ENCODE results near the gene NPPC.
"Not testable (repeated sequence)": the region's sequence is repeated elsewhere in the genome, so short reads cannot be mapped to it uniquely, and the experiment has no call there.

The NPPC gene

GRCh38 chr2:231926180-231926741 lies at the start of gene NPPC:
Gene NPPC (minus strand): TSS chr2:231926396. CDS start chr2:231926249, 147 bp downstream.
- peak; percentile 22 to 30 for DNase-seq (ENCODE audit: extremely low read depth in 1 of 2, low read depth in 1 of 2)

GRCh38 chr2:231975001-231975400 lies 48.8 kb upstream of the NPPC start:
- no peak for DNase-seq (ENCODE audit: extremely low read depth in 1 of 2, low read depth in 1 of 2)

DNA sequence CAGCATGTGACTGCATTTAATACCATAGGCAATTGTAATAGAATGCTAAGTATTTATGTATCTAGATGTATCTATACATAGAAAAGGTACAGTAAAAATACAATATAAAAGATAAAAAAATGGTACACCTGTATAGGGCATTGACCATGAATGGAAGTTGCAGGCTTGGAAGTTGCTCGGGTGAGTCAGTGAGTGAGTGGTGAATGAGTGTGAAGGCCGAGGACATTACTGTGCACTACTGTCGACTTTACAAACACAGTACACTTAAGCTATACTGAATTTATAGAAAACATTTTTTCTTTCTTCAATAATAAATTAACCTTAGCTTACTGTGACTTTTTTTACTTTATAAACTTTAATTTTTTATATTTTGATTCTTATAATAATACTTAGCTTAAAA lies 44.3 kb upstream of the NPPC start:
- no peak for DNase-seq (ENCODE audit: extremely low read depth in 1 of 2, low read depth in 1 of 2)

GRCh38 chr2:231968820-231969219 lies 42.6 kb upstream of the NPPC start:
- DNase-seq (ENCODE audit: extremely low read depth in 1 of 2, low read depth in 1 of 2) = no peak

DNA sequence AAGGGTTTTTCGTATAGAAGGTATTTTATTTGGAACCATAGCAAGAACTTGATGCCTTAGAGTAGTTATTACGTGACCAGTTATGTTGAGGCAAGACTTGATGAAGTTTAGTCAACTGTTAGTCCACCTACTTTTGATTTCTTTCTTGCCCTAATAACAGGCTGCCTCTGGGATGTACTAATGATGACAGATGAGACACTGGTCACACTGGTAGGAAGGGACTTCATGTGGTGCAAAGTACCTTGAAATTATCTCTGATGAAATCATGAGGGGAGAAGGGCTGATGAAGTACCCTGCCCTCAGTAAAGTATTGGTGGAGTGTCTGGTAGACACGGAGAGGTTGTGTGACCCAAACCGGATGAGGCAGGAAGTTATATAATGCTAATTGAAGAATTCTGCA lies 40.7 kb upstream of the NPPC start:
- no peak for DNase-seq (ENCODE audit: extremely low read depth in 1 of 2, low read depth in 1 of 2)

DNA sequence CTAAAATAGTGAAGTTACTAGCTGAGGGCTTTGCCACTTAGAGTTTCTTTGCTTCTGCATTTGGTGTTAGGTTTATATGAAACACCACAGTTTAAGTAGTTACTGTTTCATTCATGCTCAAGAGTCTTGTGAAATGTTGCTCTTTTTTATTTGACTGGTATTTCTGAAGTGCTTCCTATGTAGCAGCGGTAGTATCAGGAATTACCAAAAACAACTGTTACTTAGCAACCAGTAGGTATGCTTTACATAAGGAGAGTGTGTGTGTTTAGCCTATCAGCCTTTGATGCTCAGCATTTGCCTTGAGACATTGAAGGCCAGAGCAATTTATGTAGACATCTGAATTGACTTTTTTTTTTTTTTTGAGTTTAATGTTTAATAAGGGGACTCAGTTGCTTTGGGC lies 38.9 kb upstream of the NPPC start:
- no peak for DNase-seq (ENCODE audit: extremely low read depth in 1 of 2, low read depth in 1 of 2)

- peak; percentile 45 to 68 for DNase-seq (ENCODE audit: extremely low read depth in 1 of 2, low read depth in 1 of 2)
These were observed 35.4 kb upstream of the NPPC start, which contains the start of gene DIS3L2 for GRCh38 chr2:231961349-231962166. Gene DIS3L2 (plus strand): TSS chr2:231961713. CDS start chr2:232014928, 53,215 bp downstream.

DNA sequence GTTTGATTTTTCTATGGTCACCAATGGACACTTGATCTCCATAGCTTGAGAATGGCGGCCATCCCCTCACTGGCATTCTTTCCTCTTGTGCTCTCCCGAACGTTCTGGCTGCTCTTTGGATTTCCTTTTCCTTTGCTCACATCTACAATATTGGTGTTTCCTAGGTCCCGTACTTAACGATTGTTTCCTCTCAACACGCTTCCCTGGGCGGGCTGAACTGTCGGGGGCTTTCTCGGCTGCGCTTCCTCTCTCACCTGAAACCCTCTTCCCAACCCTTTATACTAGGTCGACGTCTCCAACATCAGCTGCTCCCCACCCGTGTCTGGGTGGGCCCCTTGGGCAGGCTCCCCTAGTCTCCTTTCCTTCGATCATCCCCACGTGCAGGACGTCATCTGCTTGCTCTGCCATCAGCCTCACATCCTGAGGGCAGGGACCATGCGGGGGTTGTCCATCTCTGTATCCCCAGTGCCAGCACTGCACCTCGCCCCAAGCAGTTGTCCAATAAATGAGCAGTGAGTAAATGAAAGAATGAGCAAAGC lies 34.7 kb upstream of the NPPC start:
- DNase-seq (ENCODE audit: extremely low read depth in 1 of 2, low read depth in 1 of 2) = no peak

DNA sequence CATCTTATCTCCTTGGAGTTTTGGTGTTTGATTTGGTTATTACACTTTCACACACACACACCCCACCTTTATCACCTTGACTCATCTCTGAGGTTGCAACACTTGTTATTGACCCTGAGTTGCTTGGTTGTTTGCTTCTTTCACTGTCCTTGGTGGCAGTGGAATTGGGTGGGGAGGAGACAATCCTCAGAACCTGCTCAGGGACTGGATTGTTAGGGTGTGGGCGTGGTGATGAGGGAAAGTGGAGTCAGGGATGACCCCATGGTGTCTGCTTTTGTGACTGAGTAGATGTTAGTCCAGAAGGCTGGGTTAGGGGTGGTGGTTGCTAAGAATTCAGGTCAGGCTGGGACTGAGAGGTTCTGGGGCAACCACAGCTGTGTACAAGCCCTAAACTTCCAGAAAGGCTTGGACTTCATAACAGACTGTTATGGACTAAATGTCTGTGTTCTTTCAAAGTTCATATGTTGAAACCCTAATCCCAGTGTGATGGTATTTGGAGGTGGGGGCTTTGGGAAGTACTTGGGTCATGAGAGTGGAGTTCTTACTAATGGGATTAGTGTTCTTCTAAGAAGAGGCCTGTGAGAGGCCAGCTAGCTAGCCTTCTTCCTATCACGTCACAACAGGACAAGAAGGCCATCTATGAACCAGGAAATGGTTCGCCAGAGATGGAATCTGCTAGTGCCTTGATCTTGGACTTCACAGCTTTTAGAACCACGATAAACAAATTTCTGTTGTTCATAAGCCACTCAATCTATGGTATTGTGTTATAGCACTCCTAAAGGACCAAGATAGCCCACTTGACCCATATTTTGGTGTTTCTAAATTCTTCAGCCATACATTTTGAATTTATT lies 31.9 kb upstream of the NPPC start:
- no peak for DNase-seq (ENCODE audit: extremely low read depth in 1 of 2, low read depth in 1 of 2)

- no peak for DNase-seq (ENCODE audit: extremely low read depth in 1 of 2, low read depth in 1 of 2)
These were observed 29.7 kb upstream of the NPPC start for GRCh38 chr2:231955758-231956472.

DNA sequence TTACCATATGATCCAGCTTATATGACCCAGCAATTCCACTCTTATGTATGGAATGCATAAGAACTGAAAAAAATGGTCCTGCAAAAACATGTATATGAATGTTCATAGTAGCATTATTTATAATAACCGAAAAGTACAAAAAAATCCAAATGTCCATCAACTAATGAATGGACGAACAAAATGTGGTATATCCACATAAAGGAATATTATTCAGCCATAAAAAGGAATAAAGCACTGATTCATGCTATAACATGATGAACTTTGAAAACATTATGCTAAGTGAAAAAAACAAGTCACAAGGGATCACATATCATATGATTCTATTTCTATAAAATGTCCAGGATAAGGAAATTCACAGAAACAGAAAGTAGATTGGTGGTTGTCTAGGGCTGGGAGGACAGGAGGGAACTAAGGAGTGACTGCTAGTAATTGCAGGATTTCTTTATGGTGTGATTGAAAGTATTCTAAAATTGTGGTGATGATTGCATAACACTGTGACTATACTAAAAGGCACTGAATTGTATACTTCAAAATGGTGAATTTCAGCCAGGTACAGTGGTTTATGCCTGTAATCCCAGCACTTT lies 25.3 kb upstream of the NPPC start:
- no peak for DNase-seq (ENCODE audit: extremely low read depth in 1 of 2, low read depth in 1 of 2)

DNA sequence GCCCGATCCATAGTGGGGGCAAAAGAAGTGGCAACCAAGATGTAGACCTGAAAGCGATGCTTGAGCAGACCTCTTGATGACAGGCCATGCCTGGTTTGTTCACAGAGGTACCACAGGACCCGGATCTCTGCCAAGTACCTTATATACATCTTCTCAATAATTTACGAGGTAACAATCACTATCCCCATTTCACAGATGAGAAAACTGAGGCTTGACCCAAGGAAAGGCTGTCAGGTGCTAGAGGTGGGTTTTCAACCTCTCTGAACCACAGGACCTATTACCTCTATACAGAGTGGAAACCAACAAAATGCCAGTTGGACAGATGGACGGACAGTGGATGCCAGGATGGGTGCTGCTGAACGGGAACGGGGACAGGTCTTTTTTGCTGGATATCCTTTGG lies 21.5 kb upstream of the NPPC start:
- no peak for DNase-seq (ENCODE audit: extremely low read depth in 1 of 2, low read depth in 1 of 2)

- not testable (repeated sequence) for DNase-seq (ENCODE audit: extremely low read depth in 1 of 2, low read depth in 1 of 2)
These were observed 20.9 kb upstream of the NPPC start for GRCh38 chr2:231947112-231947511.

- no peak for DNase-seq (ENCODE audit: extremely low read depth in 1 of 2, low read depth in 1 of 2)
These were observed 20.1 kb upstream of the NPPC start for GRCh38 chr2:231946241-231946814.

GRCh38 chr2:231942180-231942579 lies 16.0 kb upstream of the NPPC start:
- DNase-seq (ENCODE audit: extremely low read depth in 1 of 2, low read depth in 1 of 2) = no peak

- no peak for DNase-seq (ENCODE audit: extremely low read depth in 1 of 2, low read depth in 1 of 2)
These were observed 15.5 kb upstream of the NPPC start for GRCh38 chr2:231941673-231942072.

DNA sequence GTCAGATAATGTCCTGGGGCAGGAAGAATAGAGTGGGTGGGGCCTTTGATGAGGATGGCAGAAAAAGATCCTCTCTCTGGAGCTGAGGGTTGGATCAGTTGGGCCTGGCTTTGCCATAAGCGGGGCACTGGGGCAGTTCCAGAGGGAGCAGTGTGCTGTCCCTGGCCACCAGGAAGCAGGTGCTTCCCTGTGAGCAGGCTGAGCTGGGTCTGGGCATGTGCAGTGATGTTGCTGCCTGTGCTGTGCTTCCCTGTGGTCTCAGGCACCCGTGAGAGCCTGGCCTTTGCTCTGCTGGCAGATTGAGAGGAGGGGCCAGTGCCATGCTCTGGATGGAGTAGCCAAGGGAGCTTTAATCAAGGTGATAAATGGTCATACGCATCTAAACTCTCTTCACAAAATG lies 14.6 kb upstream of the NPPC start:
- DNase-seq (ENCODE audit: extremely low read depth in 1 of 2, low read depth in 1 of 2) = no peak

DNA sequence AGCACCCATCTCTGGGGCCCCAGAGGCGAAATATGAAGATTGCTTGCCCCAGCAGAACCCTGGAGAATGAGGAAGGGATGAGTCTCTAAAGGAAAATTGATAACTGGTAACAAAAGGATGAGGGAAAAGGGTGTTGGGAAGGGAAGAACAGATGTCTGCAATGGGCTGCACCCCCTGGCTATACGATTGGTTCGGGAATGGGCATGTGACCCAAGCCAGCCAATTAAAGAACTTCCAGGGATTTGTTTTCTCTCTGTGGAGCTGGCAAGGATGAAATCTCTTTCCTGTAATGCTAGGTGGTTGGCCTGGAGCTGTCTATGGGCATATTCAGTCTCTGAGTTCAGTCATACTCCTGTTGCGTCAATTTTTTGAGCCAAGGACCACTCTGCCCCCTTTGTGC lies 12.8 kb upstream of the NPPC start:
- DNase-seq (ENCODE audit: extremely low read depth in 1 of 2, low read depth in 1 of 2) = no peak

DNA sequence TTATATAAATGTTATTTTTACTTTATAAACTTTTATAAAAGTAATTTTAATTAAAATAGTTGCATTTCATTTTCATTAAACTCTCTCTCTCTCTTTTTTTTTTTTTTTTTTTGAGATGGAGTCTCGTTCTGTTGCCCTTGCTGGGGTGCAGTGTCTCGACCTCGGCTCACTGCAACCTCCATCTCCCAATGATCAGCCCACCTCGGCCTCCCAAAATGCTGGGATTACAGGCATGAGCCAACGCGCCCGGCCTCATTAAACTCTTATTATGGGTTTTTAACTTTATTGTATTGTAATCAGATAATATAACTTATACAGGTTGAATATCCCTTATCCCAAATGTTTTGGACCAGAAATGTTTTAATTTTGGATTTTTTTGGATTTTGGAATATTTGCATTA lies 10.9 kb upstream of the NPPC start:
- DNase-seq (ENCODE audit: extremely low read depth in 1 of 2, low read depth in 1 of 2) = no peak

GRCh38 chr2:231936491-231936890 lies 10.3 kb upstream of the NPPC start:
- DNase-seq (ENCODE audit: extremely low read depth in 1 of 2, low read depth in 1 of 2) = no peak
